ENCODE data around the gene PUSL1. TPM values are rescaled to one million over a fixed set of nuclear protein-coding genes. Genes with fewer than 3 reads are reported as not detected.

Gene PUSL1
- total and polyA plus RNA-seq, 2 of the 13 experiments (the other 11 are each of a cell fraction or from before 2014, with no cell fraction given), result 8.3 to 22.2 TPM

GRCh38 chr1:1331068-1331965 is 22.9 kb downstream of the PUSL1 start, which contains the start of gene TAS1R3 (continued):
- 0 out of 2 replicates have a peak, but pooled peaks have one; percentile 32 for TF ChIP-seq ZMYM4 (CRISPR knock-in tag; IDR thresholded peaks at IDR 0.05)
- no peak for TF ChIP-seq SRSF4 (IDR thresholded peaks at IDR 0.05; ENCODE audit: low read depth, low read length, poor library complexity, severe bottlenecking)
- no peak for TF ChIP-seq FLYWCH1 (CRISPR knock-in tag; IDR thresholded peaks at IDR 0.05)
- 0 out of 2 replicates have a peak, but pooled peaks have one; percentile 32 for TF ChIP-seq ZHX1 (CRISPR knock-in tag; IDR thresholded peaks at IDR 0.05; ENCODE audit: low read depth)
- no peak for TF ChIP-seq KLF6 (CRISPR knock-in tag; IDR thresholded peaks at IDR 0.05)
- TF ChIP-seq ATM (IDR thresholded peaks at IDR 0.05; ENCODE audit: borderline replicate concordance), result no peak
- TF ChIP-seq ZNF609 (CRISPR knock-in tag; IDR thresholded peaks at IDR 0.05; ENCODE audit: borderline replicate concordance), result peak; percentile 37; the same call in 1 of the 2 replicates
- no peak for TF ChIP-seq GFI1 (CRISPR knock-in tag; IDR thresholded peaks at IDR 0.05; ENCODE audit: borderline replicate concordance)
- no peak for TF ChIP-seq TBP (CRISPR knock-in tag; IDR thresholded peaks at IDR 0.05)
- 0 out of 2 replicates have a peak, but pooled peaks have one; percentile 24 for TF ChIP-seq RBFOX2 (IDR thresholded peaks at IDR 0.05; ENCODE audit: low read depth, low read length)
- TF ChIP-seq ZFX (CRISPR knock-in tag; IDR thresholded peaks at IDR 0.05; ENCODE audit: low read depth), result peak; percentile 75
- TF ChIP-seq, protein P1, sequence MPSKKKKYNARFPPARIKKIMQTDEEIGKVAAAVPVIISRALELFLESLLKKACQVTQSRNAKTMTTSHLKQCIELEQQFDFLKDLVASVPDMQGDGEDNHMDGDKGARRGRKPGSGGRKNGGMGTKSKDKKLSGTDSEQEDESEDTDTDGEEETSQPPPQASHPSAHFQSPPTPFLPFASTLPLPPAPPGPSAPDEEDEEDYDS (CRISPR knock-in tag; IDR thresholded peaks at IDR 0.05), result no peak
- TF ChIP-seq RXRA (CRISPR knock-in tag; IDR thresholded peaks at IDR 0.05), result no peak
- no peak for TF ChIP-seq ZNF639 (CRISPR knock-in tag; conservative IDR thresholded peaks at IDR 0.05)
- no peak for TF ChIP-seq RORA (CRISPR knock-in tag; IDR thresholded peaks at IDR 0.05)
- TF ChIP-seq ZNF816 (CRISPR knock-in tag; IDR thresholded peaks at IDR 0.05; ENCODE audit: borderline replicate concordance), result no peak
- no peak for TF ChIP-seq NFIB (CRISPR knock-in tag; IDR thresholded peaks at IDR 0.05; ENCODE audit: borderline replicate concordance)
- no peak for TF ChIP-seq THYN1 (CRISPR knock-in tag; IDR thresholded peaks at IDR 0.05; ENCODE audit: borderline replicate concordance, low read depth)
- no peak for TF ChIP-seq GATAD1 (CRISPR knock-in tag; IDR thresholded peaks at IDR 0.05)

Data from HepG2 (cell line).